ENCODE data around the gene MZT1. TPM values are rescaled to one million over a fixed set of nuclear protein-coding genes. Genes with fewer than 3 reads are reported as not detected.

Gene MZT1
- total and polyA plus RNA-seq, 2 donors (not counting 3 experiments of a cell fraction or from before 2014, with no cell fraction given): 6.3 to 19.4 TPM

DNA sequence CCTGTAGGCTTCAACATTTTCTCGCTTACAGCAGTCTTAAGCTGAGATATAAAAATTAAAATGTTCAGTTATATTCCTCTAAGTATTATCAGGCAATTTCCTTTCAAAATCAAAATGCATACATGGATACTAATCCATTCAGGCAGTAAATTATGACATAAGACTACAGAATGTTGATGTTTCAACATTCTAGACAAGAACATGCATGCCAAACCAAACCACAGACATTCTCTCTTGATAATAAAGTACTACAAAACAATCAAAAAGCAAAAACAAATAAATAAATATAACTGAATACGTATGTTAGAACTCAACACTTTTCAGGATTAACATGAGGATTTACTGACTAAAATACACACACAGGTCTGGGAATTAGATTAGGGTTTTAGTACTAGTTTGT is 46.6 kb upstream of the MZT1 start:
- POLR2A ChIA-PET: no interaction called here
- no peak for TF ChIP-seq EZH2 (IDR thresholded peaks at IDR 0.05; ENCODE audit: borderline replicate concordance, low read depth, low read length, severe bottlenecking)
- TF ChIP-seq MYC (IDR thresholded peaks at IDR 0.05; ENCODE audit: low read depth, low read length): no peak
- TF ChIP-seq, protein P1, sequence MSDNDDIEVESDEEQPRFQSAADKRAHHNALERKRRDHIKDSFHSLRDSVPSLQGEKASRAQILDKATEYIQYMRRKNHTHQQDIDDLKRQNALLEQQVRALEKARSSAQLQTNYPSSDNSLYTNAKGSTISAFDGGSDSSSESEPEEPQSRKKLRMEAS (IDR thresholded peaks at IDR 0.05; ENCODE audit: insufficient read depth, insufficient read length): no peak
- no peak for TF ChIP-seq POLR2A (IDR thresholded peaks at IDR 0.05; ENCODE audit: low read depth, low read length)
- no peak for TF ChIP-seq POLR2AphosphoS5 (IDR thresholded peaks at IDR 0.05; ENCODE audit: insufficient read depth, low read depth, low read length)
- no peak for TF ChIP-seq JUN (IDR thresholded peaks at IDR 0.05; ENCODE audit: borderline replicate concordance, insufficient read depth, insufficient read length, low read depth)
- TF ChIP-seq, protein P2, sequence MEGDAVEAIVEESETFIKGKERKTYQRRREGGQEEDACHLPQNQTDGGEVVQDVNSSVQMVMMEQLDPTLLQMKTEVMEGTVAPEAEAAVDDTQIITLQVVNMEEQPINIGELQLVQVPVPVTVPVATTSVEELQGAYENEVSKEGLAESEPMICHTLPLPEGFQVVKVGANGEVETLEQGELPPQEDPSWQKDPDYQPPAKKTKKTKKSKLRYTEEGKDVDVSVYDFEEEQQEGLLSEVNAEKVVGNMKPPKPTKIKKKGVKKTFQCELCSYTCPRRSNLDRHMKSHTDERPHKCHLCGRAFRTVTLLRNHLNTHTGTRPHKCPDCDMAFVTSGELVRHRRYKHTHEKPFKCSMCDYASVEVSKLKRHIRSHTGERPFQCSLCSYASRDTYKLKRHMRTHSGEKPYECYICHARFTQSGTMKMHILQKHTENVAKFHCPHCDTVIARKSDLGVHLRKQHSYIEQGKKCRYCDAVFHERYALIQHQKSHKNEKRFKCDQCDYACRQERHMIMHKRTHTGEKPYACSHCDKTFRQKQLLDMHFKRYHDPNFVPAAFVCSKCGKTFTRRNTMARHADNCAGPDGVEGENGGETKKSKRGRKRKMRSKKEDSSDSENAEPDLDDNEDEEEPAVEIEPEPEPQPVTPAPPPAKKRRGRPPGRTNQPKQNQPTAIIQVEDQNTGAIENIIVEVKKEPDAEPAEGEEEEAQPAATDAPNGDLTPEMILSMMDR (IDR thresholded peaks at IDR 0.05; ENCODE audit: extremely low read depth in 1 of 2, insufficient read depth in 1 of 2, low read depth in 1 of 2, low read length in 2 of 2): no peak
- no peak for TF ChIP-seq GATA2 (IDR thresholded peaks at IDR 0.05; ENCODE audit: insufficient read depth, insufficient read length, low read depth, low read length)
- TF ChIP-seq FOS (IDR thresholded peaks at IDR 0.05; ENCODE audit: borderline replicate concordance, insufficient read depth, low read length): no peak
- H3K36me3 ChIP-seq (ENCODE audit: control insufficient read depth in 2 of 2, extremely low read depth in 1 of 2, insufficient read depth in 2 of 2, low read length in 2 of 2): peaks cover 12 to 55% of the 10 kb centered on the region in 2 experiments
- BruUV-seq (replicated peaks): no TSS peak
- no peak overlapping the region for H3K9ac ChIP-seq (replicated peaks; ENCODE audit: extremely low read depth, insufficient read depth, low read length)
- peaks cover 18% of the 10 kb centered on the region for H3K79me2 ChIP-seq (ENCODE audit: control insufficient read depth, insufficient read depth, low read length)
- H2AFZ ChIP-seq (ENCODE audit: low read depth, low read length): no peak overlapping the region
- dilution Hi-C loops (cut with MboI; ENCODE audit: extremely low pct_ligation_motif_present, low sequenced_read_pairs) (no loop called here), intact Hi-C loops (cut with micrococcal nuclease) (no loop called here)
- no peaks in the 10 kb centered on the region for H4K20me1 ChIP-seq (replicated peaks; ENCODE audit: control insufficient read depth, extremely low read depth, insufficient read depth, low read length)
- CTCF ChIA-PET: no interaction called here
- H3K27me3 ChIP-seq (ENCODE audit: control insufficient read depth in 2 of 2, insufficient read depth in 2 of 2, low read length in 2 of 2): no peaks in the 10 kb centered on the region
- no peak overlapping the region for H3K4me3 ChIP-seq (replicated peaks in 1 of 3; ENCODE audit: insufficient read depth in 1 of 3, low read depth in 1 of 3, low read length in 3 of 3)
- FAIRE-seq: no peak
- H3K9me3 ChIP-seq (replicated peaks; ENCODE audit: control insufficient read depth, insufficient read depth, low read length): no peaks in the 10 kb centered on the region
- no peak for DNase-seq (ENCODE audit: low read depth, low spot score)
- no peak overlapping the region for H3K27ac ChIP-seq (ENCODE audit: insufficient read depth, low read depth, low read length)
- H3K4me2 ChIP-seq (ENCODE audit: insufficient read depth, low read length): no peak overlapping the region
- no peaks in the 10 kb centered on the region for H3K4me1 ChIP-seq (ENCODE audit: control insufficient read depth, extremely low read depth, insufficient read depth, low read length)
- H3K9me1 ChIP-seq (replicated peaks; ENCODE audit: control insufficient read depth, extremely low read depth, insufficient read depth, low read length): peaks cover 2% of the 10 kb centered on the region

All from endothelial cell of umbilical vein (primary cell).